NCI-H446 (cell line): Measurements from ENCODE around the gene STXBP6.
"Not testable (repeated sequence)": the region's sequence is repeated elsewhere in the genome, so short reads cannot be mapped to it uniquely, and the experiment has no call there.

Experiments used
- DNase-seq, 2 experiments: peaks; one replicate each; lab custom pipeline; 2025; lab: John Stamatoyannopoulos, UW

Gene STXBP6

GRCh38 chr14:24803426-24803825 is 246.5 kb downstream of the STXBP6 start:
- not testable (repeated sequence) for DNase-seq

GRCh38 chr14:24802236-24802635 is 247.7 kb downstream of the STXBP6 start:
- no peak for DNase-seq

GRCh38 chr14:24801024-24801423 is 248.9 kb downstream of the STXBP6 start:
- no peak for DNase-seq

- no peak for DNase-seq
Measured at GRCh38 chr14:24798911-24799462, 251.0 kb downstream of the STXBP6 start.

GRCh38 chr14:24795406-24795805 is 254.5 kb downstream of the STXBP6 start:
- no peak for DNase-seq

- peak in 1 of 2 experiments; percentile 12 for DNase-seq
Measured at GRCh38 chr14:24794644-24795305, 255.2 kb downstream of the STXBP6 start.

GRCh38 chr14:24790196-24790595 is 259.8 kb downstream of the STXBP6 start:
- no peak for DNase-seq

GRCh38 chr14:24789378-24789884 is 260.5 kb downstream of the STXBP6 start:
- peak in 1 of 2 experiments; percentile 8 for DNase-seq

GRCh38 chr14:24785698-24786097 is 264.2 kb downstream of the STXBP6 start:
- no peak for DNase-seq

- DNase-seq = no peak
Measured at GRCh38 chr14:24784981-24785380, 265.0 kb downstream of the STXBP6 start.

GRCh38 chr14:24783791-24784190 is 266.2 kb downstream of the STXBP6 start:
- DNase-seq = no peak

GRCh38 chr14:24780281-24780680 is 269.7 kb downstream of the STXBP6 start:
- no peak for DNase-seq

- no peak for DNase-seq
Measured at GRCh38 chr14:24777678-24778077, 272.3 kb downstream of the STXBP6 start.

- peak in 1 of 2 experiments; percentile 9 for DNase-seq
Measured at GRCh38 chr14:24775950-24776349, 274.0 kb downstream of the STXBP6 start.

- no peak for DNase-seq
Measured at GRCh38 chr14:24774187-24774915, 275.6 kb downstream of the STXBP6 start.

- DNase-seq = not testable (repeated sequence)
Measured at GRCh38 chr14:24773564-24773963, 276.4 kb downstream of the STXBP6 start.

- DNase-seq = no peak
Measured at GRCh38 chr14:24766434-24766833, 283.5 kb downstream of the STXBP6 start.

GRCh38 chr14:24761141-24761540 is 288.8 kb downstream of the STXBP6 start:
- DNase-seq = no peak
